GM06990 (cell line): ENCODE data around the gene CLCF1.

ENCODE experiments used
- DNase-seq: peaks from one replicate; pipeline ENCODE4 v3.0.0-alpha.2; 2011; ENCODE audit not compliant: insufficient read length; ENCODE audit errors: extremely low read depth
- H3K27me3 ChIP-seq: replicated peaks from 2 replicates; pipeline ENCODE4 v1.6.0; 2011; ENCODE audit warnings: low read length; ENCODE audit not compliant: control insufficient read depth, insufficient read depth
- H3K36me3 ChIP-seq: 2 replicates; pipeline ENCODE4 v1.5.1; 2011; ENCODE audit warnings: low read length; ENCODE audit not compliant: control insufficient read depth, insufficient read depth
- H3K4me3 ChIP-seq: replicated peaks from 2 replicates; pipeline ENCODE4 v1.5.1; 2011; ENCODE audit warnings: low read depth, mild to moderate bottlenecking, control low read depth, low read length
- TF ChIP-seq, protein P1 (sequence below): IDR thresholded peaks from 2 replicates; pipeline ENCODE4 v1.5.1; 2011; ENCODE audit warnings: low read length, control low read depth, mild to moderate bottlenecking, inconsistent platforms; ENCODE audit not compliant: insufficient read depth, poor library complexity, severe bottlenecking

CLCF1 gene

DNA sequence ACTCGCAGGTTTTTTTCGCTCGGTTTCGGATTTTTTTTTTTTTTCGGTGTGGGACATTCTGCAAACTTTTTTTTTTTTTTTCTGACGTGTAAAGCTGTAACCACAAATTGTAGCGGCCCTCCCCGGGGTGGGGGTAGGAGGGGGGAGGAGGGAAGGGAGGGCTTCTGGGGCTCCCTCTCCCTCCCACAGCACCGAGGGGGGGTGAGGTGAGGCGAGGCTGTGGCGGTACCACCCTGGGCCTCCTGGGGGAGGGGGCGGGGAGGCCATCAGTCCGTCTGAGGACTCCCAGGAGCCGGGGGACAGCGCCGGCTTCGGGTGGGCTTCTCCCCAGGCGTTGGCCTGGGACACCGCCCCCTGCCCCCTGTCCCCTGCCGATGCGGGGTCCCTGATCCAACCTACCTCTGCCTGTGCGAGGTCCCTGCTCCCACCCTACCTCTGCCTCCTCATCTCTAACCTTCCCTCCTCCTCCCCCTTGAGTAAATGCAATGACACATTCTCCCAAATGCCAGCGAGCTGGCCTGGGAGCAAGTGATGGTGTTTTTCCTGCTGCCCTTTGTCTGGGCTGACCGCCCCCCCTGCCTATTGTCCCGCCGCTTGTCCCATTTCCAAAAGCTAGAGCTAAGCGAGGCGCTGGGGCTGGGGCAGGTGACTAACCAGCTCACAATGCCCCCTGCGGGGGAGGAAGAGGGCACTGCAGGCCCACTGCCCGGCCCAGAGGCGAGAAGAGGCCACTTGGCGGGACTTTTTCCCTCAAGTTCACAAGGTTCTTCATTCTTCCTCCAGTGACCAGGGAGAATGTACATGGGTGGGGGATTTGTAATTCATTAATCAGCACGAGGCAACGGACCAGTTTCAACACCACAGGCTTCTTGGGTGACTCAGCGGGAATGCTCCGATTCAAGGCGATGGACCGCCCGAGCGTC lies 511 bp upstream of the CLCF1 start:
- TF ChIP-seq, protein P1, sequence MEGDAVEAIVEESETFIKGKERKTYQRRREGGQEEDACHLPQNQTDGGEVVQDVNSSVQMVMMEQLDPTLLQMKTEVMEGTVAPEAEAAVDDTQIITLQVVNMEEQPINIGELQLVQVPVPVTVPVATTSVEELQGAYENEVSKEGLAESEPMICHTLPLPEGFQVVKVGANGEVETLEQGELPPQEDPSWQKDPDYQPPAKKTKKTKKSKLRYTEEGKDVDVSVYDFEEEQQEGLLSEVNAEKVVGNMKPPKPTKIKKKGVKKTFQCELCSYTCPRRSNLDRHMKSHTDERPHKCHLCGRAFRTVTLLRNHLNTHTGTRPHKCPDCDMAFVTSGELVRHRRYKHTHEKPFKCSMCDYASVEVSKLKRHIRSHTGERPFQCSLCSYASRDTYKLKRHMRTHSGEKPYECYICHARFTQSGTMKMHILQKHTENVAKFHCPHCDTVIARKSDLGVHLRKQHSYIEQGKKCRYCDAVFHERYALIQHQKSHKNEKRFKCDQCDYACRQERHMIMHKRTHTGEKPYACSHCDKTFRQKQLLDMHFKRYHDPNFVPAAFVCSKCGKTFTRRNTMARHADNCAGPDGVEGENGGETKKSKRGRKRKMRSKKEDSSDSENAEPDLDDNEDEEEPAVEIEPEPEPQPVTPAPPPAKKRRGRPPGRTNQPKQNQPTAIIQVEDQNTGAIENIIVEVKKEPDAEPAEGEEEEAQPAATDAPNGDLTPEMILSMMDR, result peak; percentile 62
- H3K27me3 ChIP-seq, result peaks cover 3% of the 10 kb centered on the region; the same call in 1 of the 2 replicates
- H3K36me3 ChIP-seq, result no peaks in the 10 kb centered on the region
- H3K4me3 ChIP-seq, result peak overlapping the region; percentile 56
- peak; percentile 59 for DNase-seq

DNA sequence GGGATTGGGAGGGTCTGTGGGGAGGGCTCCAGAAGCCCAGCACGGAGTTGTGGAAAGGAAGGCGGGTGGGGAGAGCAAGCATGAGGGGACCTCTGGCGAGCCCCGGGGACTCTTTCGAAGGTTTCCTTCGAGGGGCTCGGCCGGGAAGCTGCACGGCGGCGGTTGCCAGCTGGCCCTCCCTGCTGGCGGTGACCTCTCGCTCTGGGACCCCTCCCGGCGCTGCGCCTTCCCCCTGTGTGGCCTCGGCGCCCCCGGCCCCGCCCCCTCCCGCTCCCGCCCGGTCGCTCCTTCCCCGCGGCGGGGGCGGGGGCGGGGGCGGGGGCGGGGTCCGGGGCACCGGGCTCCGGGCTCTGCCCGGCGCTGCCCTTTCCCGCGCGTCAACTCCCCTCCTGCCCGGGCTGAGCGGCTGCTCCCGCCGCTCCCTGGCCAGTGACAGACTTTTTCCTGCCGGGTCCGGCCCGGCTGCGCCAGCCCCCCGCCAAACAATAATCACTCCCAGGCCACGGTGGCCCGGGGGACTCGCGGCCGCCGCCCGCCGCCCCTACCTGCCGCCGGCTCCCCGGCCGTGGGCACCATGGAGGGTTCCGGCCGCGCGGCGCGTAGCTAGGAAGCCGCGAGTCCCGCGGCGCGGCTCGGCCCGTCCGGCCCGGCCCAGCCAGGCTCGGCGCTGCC lies 941 bp downstream of the CLCF1 start:
- DNase-seq, result no peak
- no peaks in the 10 kb centered on the region for H3K36me3 ChIP-seq
- peak overlapping the region; percentile 56 for H3K4me3 ChIP-seq
- TF ChIP-seq, protein P1, result no peak
- peaks cover 3% of the 10 kb centered on the region; the same call in 1 of the 2 replicates for H3K27me3 ChIP-seq

DNA sequence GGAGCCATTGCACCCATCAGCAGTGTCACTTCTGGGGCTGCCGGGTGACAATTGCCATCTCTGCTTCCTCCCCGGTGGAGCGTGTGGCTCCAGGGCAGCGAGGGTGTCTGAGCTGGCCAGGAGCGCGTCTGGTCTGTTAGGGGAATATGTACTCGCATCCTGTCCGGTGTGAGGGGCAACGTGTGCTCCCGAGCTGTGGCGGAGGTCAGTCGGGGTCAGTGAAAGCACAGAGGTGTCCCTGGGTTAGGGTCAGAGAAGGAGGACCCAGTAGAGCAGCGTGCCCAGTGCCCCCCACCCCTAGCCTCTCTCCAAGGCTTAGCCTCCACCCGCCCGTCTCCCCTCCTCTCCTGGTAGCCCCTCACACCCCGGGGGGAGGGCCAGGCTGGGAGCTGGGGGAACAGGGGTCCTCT lies 1.5 kb downstream of the CLCF1 start:
- Histone ChIP-seq H3K36me3 (no peaks in the 10 kb centered on the region), H3K27me3 (peaks cover 3% of the 10 kb centered on the region; the same call in 1 of the 2 replicates), H3K4me3 (peak overlapping the region; percentile 40)
- TF ChIP-seq, protein P1, result no peak
- DNase-seq, result no peak

DNA sequence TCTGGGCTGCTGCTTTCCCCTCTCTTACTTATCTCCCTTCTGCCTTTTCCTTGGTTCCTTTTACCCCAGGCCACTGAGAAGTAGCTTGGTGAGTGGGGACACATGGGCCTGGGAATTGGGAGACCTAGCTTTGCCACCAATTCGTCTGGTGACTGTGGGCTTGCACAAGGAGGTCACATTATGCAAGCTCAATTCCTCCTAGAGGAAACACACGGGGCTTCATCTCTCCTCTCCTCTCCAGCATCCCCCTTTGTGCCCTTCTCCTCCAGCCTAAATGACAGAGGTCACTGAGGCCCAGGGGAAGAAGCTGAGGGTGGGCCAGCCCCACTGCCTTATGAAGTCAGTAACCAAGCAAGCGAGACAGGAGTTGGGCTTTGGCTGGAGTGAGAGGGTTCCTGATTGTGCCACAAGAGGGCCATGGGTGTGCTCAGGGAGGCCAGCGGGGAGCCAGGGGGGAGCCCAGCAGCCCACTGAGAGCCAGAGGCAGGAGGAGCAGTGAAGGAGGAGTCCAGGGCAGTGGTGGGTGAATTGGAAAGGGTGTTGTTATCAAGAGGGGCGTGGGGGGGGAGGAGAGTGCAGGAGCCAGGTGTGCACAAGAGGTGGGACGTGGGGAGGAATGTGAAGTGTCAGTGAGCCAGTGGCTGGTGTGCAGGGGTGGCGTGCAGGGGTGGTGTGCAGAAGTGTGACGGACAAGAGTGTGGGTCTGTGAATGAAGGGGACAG lies 2.0 kb downstream of the CLCF1 start:
- no peak overlapping the region for H3K4me3 ChIP-seq
- H3K27me3 ChIP-seq, result peaks cover 3% of the 10 kb centered on the region; the same call in 1 of the 2 replicates
- DNase-seq, result peak; percentile 34
- H3K36me3 ChIP-seq, result no peaks in the 10 kb centered on the region
- TF ChIP-seq, protein P1, result peak; percentile 46

DNA sequence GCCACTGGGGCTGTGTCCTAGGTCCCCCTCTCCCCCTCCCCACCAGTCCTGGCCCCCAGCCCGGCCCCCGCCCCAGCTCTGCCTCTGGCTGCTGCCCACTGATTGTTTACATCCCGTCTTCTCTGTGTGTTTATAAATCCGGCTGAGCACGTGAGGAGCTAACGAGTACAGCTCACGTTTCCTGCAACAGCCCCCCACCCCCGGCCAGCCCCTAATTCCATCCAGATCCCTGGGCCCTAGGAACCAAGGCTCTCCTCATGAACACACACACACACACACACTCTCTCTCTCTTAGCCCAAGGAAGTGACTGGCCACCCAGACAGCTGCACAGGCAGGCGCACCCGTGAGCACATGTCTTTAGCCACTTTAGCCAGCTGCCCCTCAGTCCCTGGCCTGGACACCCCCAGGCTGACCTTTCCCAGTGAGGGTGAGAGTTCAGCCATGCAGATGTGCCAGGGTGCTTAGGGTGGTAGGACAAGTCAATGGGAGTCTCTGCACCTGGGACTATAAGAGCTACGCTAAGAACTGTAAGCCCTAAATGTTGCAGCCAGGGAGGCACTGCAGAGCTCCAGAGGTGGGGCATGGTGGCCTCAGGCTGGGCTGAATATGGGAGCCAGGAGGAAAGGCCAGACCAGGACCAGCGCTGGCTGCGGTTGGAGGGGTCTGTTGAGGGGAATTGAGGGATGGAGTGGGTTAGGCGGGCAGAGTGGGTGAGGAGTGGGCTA lies 2.9 kb downstream of the CLCF1 start:
- TF ChIP-seq, protein P1, result no peak
- DNase-seq, result no peak
- no peaks in the 10 kb centered on the region for H3K36me3 ChIP-seq
- H3K4me3 ChIP-seq, result no peak overlapping the region
- H3K27me3 ChIP-seq, result no peaks in the 10 kb centered on the region
